Measurements from ENCODE around the gene TNS3.

Gene TNS3

GRCh38 chr7:47525066-47525623 is 56.8 kb downstream of the TNS3 start:
- Mint-ChIP-seq H3K36me3 (ENCODE audit: low read depth) (no peaks in the 10 kb centered on the region), H3K9me3 (no peaks in the 10 kb centered on the region), H3K27ac (no peak overlapping the region), H3K4me1 (ENCODE audit: low read depth) (no peaks in the 10 kb centered on the region), H3K27me3 (ENCODE audit: low read depth) (no peaks in the 10 kb centered on the region), H3K4me3 (no peak overlapping the region)

- H3K36me3 Mint-ChIP-seq (ENCODE audit: low read depth), result no peaks in the 10 kb centered on the region
- no peaks in the 10 kb centered on the region for H3K4me1 Mint-ChIP-seq (ENCODE audit: low read depth)
- H3K27ac Mint-ChIP-seq, result no peak overlapping the region
- no peak overlapping the region for H3K4me3 Mint-ChIP-seq
- no peaks in the 10 kb centered on the region for H3K9me3 Mint-ChIP-seq
- no peaks in the 10 kb centered on the region for H3K27me3 Mint-ChIP-seq (ENCODE audit: low read depth)
Measured at GRCh38 chr7:47523401-47523800, 58.5 kb downstream of the TNS3 start.

- Mint-ChIP-seq H3K36me3 (ENCODE audit: low read depth) (no peaks in the 10 kb centered on the region), H3K4me3 (no peak overlapping the region), H3K4me1 (ENCODE audit: low read depth) (no peaks in the 10 kb centered on the region), H3K27ac (no peak overlapping the region), H3K9me3 (no peaks in the 10 kb centered on the region), H3K27me3 (ENCODE audit: low read depth) (no peaks in the 10 kb centered on the region)
Measured at GRCh38 chr7:47521816-47522561, 59.9 kb downstream of the TNS3 start.

- H3K36me3 Mint-ChIP-seq (ENCODE audit: low read depth), result no peaks in the 10 kb centered on the region
- no peak overlapping the region for H3K4me3 Mint-ChIP-seq
- no peaks in the 10 kb centered on the region for H3K27me3 Mint-ChIP-seq (ENCODE audit: low read depth)
- no peak overlapping the region for H3K27ac Mint-ChIP-seq
- no peaks in the 10 kb centered on the region for H3K4me1 Mint-ChIP-seq (ENCODE audit: low read depth)
- no peaks in the 10 kb centered on the region for H3K9me3 Mint-ChIP-seq
Measured at GRCh38 chr7:47521011-47521795, 60.7 kb downstream of the TNS3 start.

- H3K4me3 Mint-ChIP-seq, result no peak overlapping the region
- no peaks in the 10 kb centered on the region for H3K27me3 Mint-ChIP-seq (ENCODE audit: low read depth)
- H3K27ac Mint-ChIP-seq, result no peak overlapping the region
- no peaks in the 10 kb centered on the region for H3K4me1 Mint-ChIP-seq (ENCODE audit: low read depth)
- no peaks in the 10 kb centered on the region for H3K36me3 Mint-ChIP-seq (ENCODE audit: low read depth)
- H3K9me3 Mint-ChIP-seq, result no peaks in the 10 kb centered on the region
Measured at GRCh38 chr7:47520406-47520805, 61.5 kb downstream of the TNS3 start.

GRCh38 chr7:47518827-47519226 is 63.1 kb downstream of the TNS3 start:
- Mint-ChIP-seq H3K27me3 (ENCODE audit: low read depth) (no peaks in the 10 kb centered on the region), H3K9me3 (no peaks in the 10 kb centered on the region), H3K4me1 (ENCODE audit: low read depth) (no peaks in the 10 kb centered on the region)

GRCh38 chr7:47517821-47518480 is 64.0 kb downstream of the TNS3 start:
- no peaks in the 10 kb centered on the region for H3K9me3 Mint-ChIP-seq
- no peaks in the 10 kb centered on the region for H3K4me1 Mint-ChIP-seq (ENCODE audit: low read depth)
- H3K27ac Mint-ChIP-seq, result no peak overlapping the region
- H3K4me3 Mint-ChIP-seq, result no peak overlapping the region
- no peaks in the 10 kb centered on the region for H3K27me3 Mint-ChIP-seq (ENCODE audit: low read depth)
- no peaks in the 10 kb centered on the region for H3K36me3 Mint-ChIP-seq (ENCODE audit: low read depth)

More at GRCh38 chr7:47518827-47519226, 63.1 kb downstream of the TNS3 start:
- H3K36me3 Mint-ChIP-seq (ENCODE audit: low read depth), result no peaks in the 10 kb centered on the region
- no peak overlapping the region for H3K27ac Mint-ChIP-seq
- H3K4me3 Mint-ChIP-seq, result no peak overlapping the region

GRCh38 chr7:47516985-47517600 is 64.8 kb downstream of the TNS3 start:
- Mint-ChIP-seq H3K9me3 (no peaks in the 10 kb centered on the region), H3K27me3 (ENCODE audit: low read depth) (no peaks in the 10 kb centered on the region), H3K36me3 (ENCODE audit: low read depth) (no peaks in the 10 kb centered on the region), H3K27ac (no peak overlapping the region), H3K4me1 (ENCODE audit: low read depth) (no peaks in the 10 kb centered on the region), H3K4me3 (no peak overlapping the region)

GRCh38 chr7:47516386-47516785 is 65.5 kb downstream of the TNS3 start:
- Mint-ChIP-seq H3K36me3 (ENCODE audit: low read depth) (no peaks in the 10 kb centered on the region), H3K9me3 (no peaks in the 10 kb centered on the region), H3K4me1 (ENCODE audit: low read depth) (no peaks in the 10 kb centered on the region), H3K27me3 (ENCODE audit: low read depth) (no peaks in the 10 kb centered on the region), H3K27ac (no peak overlapping the region), H3K4me3 (no peak overlapping the region)

GRCh38 chr7:47515305-47515834 is 66.5 kb downstream of the TNS3 start:
- Mint-ChIP-seq H3K9me3 (no peaks in the 10 kb centered on the region), H3K36me3 (ENCODE audit: low read depth) (no peaks in the 10 kb centered on the region), H3K27me3 (ENCODE audit: low read depth) (no peaks in the 10 kb centered on the region), H3K4me1 (ENCODE audit: low read depth) (no peaks in the 10 kb centered on the region), H3K4me3 (no peak overlapping the region), H3K27ac (no peak overlapping the region)

- H3K27me3 Mint-ChIP-seq (ENCODE audit: low read depth), result no peaks in the 10 kb centered on the region
- H3K4me1 Mint-ChIP-seq (ENCODE audit: low read depth), result no peaks in the 10 kb centered on the region
- H3K36me3 Mint-ChIP-seq (ENCODE audit: low read depth), result no peaks in the 10 kb centered on the region
- H3K27ac Mint-ChIP-seq, result no peak overlapping the region
- no peaks in the 10 kb centered on the region for H3K9me3 Mint-ChIP-seq
- no peak overlapping the region for H3K4me3 Mint-ChIP-seq
Measured at GRCh38 chr7:47514818-47515217, 67.1 kb downstream of the TNS3 start.

- no peaks in the 10 kb centered on the region for H3K27me3 Mint-ChIP-seq (ENCODE audit: low read depth)
- H3K4me1 Mint-ChIP-seq (ENCODE audit: low read depth), result no peaks in the 10 kb centered on the region
- no peaks in the 10 kb centered on the region for H3K9me3 Mint-ChIP-seq
- H3K36me3 Mint-ChIP-seq (ENCODE audit: low read depth), result no peaks in the 10 kb centered on the region
- no peak overlapping the region for H3K27ac Mint-ChIP-seq
- H3K4me3 Mint-ChIP-seq, result no peak overlapping the region
Measured at GRCh38 chr7:47514367-47514766, 67.5 kb downstream of the TNS3 start.

GRCh38 chr7:47513741-47514241 is 68.1 kb downstream of the TNS3 start:
- no peak overlapping the region for H3K4me3 Mint-ChIP-seq
- no peaks in the 10 kb centered on the region for H3K36me3 Mint-ChIP-seq (ENCODE audit: low read depth)
- no peaks in the 10 kb centered on the region for H3K9me3 Mint-ChIP-seq
- H3K4me1 Mint-ChIP-seq (ENCODE audit: low read depth), result no peaks in the 10 kb centered on the region
- H3K27ac Mint-ChIP-seq, result no peak overlapping the region
- no peaks in the 10 kb centered on the region for H3K27me3 Mint-ChIP-seq (ENCODE audit: low read depth)

Data from T-helper 1 cell treated with Interleukin-12 subunit alpha and Interleukin-12 subunit beta and Interleukin-4 antibody, amounts not matched to agents 30 μg/mL and 1 μg/mL, for 36 hours (primary cell).